NCI-H2196 treated with DMSO at 0.1 percent for 48 hours (cell line): Measurements from ENCODE around the gene ITPR2.

Experiments
- DNase-seq: peaks from one replicate; lab custom pipeline; 2025; ENCODE audit not compliant: unreplicated experiment; lab: John Stamatoyannopoulos, UW

ITPR2 gene

GRCh38 chr12:26580619-26581018 is 252.4 kb downstream of the ITPR2 start:
- no peak for DNase-seq

GRCh38 chr12:26576266-26576665 is 256.7 kb downstream of the ITPR2 start:
- DNase-seq = no peak

GRCh38 chr12:26573225-26573909 is 259.6 kb downstream of the ITPR2 start:
- DNase-seq = no peak

- DNase-seq = no peak
These were observed 260.9 kb downstream of the ITPR2 start for GRCh38 chr12:26572137-26572536.

- DNase-seq = no peak
These were observed 261.4 kb downstream of the ITPR2 start for GRCh38 chr12:26571560-26571959.

GRCh38 chr12:26567126-26567525 is 265.9 kb downstream of the ITPR2 start:
- DNase-seq = no peak

GRCh38 chr12:26566675-26567074 is 266.3 kb downstream of the ITPR2 start:
- DNase-seq = no peak

- no peak for DNase-seq
These were observed 266.8 kb downstream of the ITPR2 start for GRCh38 chr12:26566186-26566585.

GRCh38 chr12:26564391-26564790 is 268.6 kb downstream of the ITPR2 start:
- DNase-seq = no peak

GRCh38 chr12:26563552-26563951 is 269.4 kb downstream of the ITPR2 start:
- DNase-seq = no peak

- DNase-seq = no peak
These were observed 275.7 kb downstream of the ITPR2 start for GRCh38 chr12:26557326-26557725.

GRCh38 chr12:26556916-26557315 is 276.1 kb downstream of the ITPR2 start:
- no peak for DNase-seq

- no peak for DNase-seq
These were observed 277.9 kb downstream of the ITPR2 start for GRCh38 chr12:26555139-26555538.

- DNase-seq = no peak
These were observed 278.7 kb downstream of the ITPR2 start for GRCh38 chr12:26554332-26554731.

GRCh38 chr12:26551385-26551784 is 281.6 kb downstream of the ITPR2 start:
- no peak for DNase-seq

GRCh38 chr12:26548227-26548626 is 284.8 kb downstream of the ITPR2 start:
- DNase-seq = no peak

- DNase-seq = no peak
These were observed 286.3 kb downstream of the ITPR2 start for GRCh38 chr12:26546535-26547314.

GRCh38 chr12:26539131-26539530 is 293.9 kb downstream of the ITPR2 start:
- DNase-seq = no peak

- no peak for DNase-seq
These were observed 295.3 kb downstream of the ITPR2 start for GRCh38 chr12:26537651-26538050.

GRCh38 chr12:26537126-26537525 is 295.9 kb downstream of the ITPR2 start:
- no peak for DNase-seq

- no peak for DNase-seq
These were observed 297.2 kb downstream of the ITPR2 start for GRCh38 chr12:26535826-26536225.

- no peak for DNase-seq
These were observed 298.9 kb downstream of the ITPR2 start for GRCh38 chr12:26534071-26534470.

- DNase-seq = no peak
These were observed 299.8 kb downstream of the ITPR2 start for GRCh38 chr12:26533211-26533610.
